ENCODE results near the gene RAD17. TPM values are rescaled to one million over a fixed set of nuclear protein-coding genes. Genes with fewer than 3 reads are reported as not detected.
"Not testable (repeated sequence)": the region's sequence is repeated elsewhere in the genome, so short reads cannot be mapped to it uniquely, and the experiment has no call there.

The RAD17 gene
- total RNA-seq, 1 experiment from 2014 or later = 2.5 TPM

DNA sequence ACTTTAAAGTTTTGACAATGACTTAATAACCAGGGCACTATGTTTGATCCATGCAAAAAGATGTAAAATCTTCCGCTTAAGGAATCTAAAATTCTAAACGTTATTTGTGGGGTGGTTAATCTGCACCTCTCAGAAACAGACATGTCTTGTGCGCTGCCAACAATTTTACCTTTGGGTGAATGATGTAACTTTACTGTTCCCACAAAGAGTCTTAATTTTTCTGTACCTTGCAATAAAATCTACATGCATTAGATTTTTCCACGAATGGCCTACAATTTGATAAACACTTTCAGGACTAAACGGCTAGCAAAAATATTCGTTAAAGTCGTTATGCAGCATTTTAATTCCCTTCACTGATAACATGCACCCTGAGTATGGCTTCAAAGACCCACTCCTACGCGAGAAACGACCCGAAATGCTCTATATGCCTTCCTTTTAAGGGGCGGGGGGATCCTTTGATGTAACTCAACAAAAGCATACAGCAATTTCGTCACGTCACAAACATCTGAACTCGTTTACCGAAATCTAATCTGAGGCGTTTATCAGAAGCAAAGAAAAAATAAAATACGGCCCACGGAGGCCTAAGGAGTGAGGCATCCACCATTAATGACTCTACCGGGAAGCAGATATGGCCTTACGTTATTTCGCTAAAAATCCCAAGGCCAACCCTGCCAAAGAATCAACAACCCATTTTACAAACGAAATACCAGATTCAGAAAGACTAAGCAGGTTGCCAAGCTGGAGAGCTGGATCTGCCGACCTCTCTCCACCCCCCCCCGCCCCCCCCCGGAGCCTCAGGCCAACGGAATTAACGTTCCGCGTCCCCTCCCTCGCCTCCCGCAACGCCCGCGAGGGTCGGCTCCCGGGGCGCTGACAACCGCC is 919 bp upstream of the RAD17 start:
- H3K27me3 ChIP-seq = no peaks in the 10 kb centered on the region
- peaks cover 44% of the 10 kb centered on the region for H3K36me3 ChIP-seq
- H3K4me3 ChIP-seq = peak overlapping the region; percentile 98
- no peak for DNase-seq
- no peaks in the 10 kb centered on the region for H3K9me3 ChIP-seq

DNA sequence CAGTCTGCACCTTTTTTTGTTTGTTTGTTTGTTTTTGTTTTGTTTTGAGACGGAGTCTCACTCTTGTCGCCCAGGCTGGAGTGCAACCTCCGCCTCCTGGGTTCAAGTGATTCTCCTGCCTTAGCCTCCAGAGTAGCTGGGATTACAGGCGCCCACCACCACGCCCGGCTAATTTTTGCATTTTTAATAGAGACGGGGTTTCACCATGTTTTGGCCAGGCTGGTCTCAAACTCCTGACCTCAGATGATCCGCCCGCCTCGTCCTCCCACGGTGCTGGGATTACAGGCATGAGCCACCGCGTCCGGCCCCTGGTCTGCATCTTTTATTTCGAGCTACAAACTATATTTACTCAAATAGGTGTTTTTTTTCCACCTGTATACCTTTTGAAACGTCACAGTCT is 717 bp downstream of the RAD17 start:
- H3K36me3 ChIP-seq = peaks cover 38% of the 10 kb centered on the region
- H3K9me3 ChIP-seq, DNase-seq, H3K27me3 ChIP-seq: not testable (repeated sequence)
- H3K4me3 ChIP-seq = peak overlapping the region; percentile 98

DNA sequence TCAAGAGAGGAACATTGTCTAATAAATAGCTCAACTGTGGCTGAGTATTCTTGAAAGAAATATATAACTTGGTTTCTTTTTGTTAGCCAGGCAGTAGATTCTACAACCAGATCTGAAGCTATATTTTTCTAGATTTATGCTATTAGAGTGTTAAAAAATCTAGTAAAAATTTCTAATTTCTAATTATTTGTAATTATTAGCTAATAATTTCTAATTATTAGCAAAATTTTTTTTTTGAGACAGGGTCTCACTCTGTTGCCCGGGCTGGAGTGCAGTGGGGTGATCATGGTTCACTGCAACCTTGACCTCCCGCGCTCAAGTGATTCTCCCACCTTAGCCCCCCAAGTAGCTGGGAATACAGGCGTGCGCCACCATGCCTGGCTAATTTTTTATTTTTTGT is 2.8 kb downstream of the RAD17 start:
- Histone ChIP-seq H3K36me3 (peaks cover 22% of the 10 kb centered on the region), H3K4me3 (no peak overlapping the region), H3K27me3 (no peaks in the 10 kb centered on the region), H3K9me3 (no peaks in the 10 kb centered on the region)
- no peak for DNase-seq

DNA sequence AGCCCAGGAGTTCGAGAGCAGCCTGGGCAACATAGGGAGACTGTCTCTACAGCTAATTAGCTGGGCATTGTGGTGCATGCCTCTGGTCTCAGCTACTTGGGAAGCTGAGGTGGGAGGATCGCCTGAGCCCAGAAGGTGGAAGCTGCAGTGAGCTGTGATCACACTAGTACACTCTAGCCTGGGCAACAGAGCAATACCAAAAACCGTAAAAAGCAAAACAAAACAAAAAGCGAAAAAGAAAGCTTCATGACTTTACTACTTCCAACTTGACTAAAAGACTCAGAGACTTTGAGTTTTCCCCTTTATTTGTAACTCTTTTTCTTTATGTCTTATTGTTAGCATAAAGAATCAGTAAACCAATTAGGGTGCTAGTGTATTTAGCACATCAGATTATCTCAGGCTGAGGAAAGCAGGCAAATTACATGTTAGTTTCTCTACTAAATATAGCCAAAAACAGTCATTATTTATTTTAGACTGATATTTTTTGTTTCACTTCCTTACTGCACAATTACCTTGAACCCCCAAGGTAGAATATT is 5.4 kb downstream of the RAD17 start:
- H3K4me3 ChIP-seq = no peak overlapping the region
- no peak for DNase-seq
- H3K27me3 ChIP-seq = no peaks in the 10 kb centered on the region
- no peaks in the 10 kb centered on the region for H3K9me3 ChIP-seq
- H3K36me3 ChIP-seq = peaks cover 18% of the 10 kb centered on the region

DNA sequence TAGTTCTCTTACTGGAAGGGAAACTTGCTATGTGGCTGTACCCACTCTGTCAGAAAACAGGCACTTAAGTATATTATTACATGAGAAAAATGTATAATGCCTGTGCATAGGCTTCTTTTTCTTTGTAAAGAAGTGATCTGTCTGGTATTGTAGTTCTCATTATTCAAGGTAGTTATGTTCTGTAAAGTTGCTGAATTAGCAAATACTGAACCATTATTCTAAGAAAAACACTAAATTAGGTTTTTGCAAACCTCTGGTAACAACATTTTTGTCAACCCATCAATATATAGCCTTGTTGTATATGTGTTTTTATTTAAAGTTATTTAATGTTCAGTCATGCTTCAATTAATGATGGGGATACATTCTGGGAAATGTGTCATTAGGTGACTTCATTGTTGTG is 8.8 kb downstream of the RAD17 start:
- Histone ChIP-seq H3K4me3 (no peak overlapping the region), H3K9me3 (no peaks in the 10 kb centered on the region), H3K27me3 (no peaks in the 10 kb centered on the region), H3K36me3 (peaks cover 20% of the 10 kb centered on the region)
- no peak for DNase-seq

DNA sequence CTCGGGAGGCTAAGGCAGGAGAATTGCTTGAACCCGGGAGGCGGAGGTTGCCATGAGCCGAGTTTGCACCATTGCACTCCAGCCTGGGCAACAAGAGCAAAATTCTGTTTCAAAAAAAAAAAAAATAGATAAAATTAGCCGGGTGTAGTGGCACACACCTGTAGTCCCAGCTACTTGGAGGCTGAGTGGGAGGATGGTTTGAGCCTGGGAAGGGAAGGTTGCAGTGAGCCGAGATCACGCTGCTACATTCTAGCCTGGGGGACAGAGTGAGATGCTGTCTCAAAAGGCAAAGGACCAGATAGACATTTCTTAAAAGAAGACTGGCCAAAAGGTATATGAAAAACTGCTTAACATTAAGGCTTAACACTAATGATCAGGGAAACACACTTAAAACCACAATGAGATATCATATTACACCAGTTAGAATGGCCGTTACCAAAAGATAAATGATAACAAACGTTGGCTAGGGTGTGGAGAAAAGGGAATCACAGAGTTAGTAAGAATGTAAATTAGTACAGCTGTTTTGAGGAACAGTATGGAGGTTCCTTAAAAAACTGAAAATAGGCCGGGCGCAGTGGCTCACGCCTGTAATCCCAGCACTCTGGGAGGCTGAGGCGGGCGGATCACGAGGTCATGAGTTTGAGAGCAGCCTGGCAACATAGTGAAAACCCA is 35.2 kb downstream of the RAD17 start:
- Histone ChIP-seq H3K9me3 (no peaks in the 10 kb centered on the region), H3K36me3 (no peaks in the 10 kb centered on the region), H3K27me3 (no peaks in the 10 kb centered on the region), H3K4me3 (no peak overlapping the region)
- no peak for DNase-seq

DNA sequence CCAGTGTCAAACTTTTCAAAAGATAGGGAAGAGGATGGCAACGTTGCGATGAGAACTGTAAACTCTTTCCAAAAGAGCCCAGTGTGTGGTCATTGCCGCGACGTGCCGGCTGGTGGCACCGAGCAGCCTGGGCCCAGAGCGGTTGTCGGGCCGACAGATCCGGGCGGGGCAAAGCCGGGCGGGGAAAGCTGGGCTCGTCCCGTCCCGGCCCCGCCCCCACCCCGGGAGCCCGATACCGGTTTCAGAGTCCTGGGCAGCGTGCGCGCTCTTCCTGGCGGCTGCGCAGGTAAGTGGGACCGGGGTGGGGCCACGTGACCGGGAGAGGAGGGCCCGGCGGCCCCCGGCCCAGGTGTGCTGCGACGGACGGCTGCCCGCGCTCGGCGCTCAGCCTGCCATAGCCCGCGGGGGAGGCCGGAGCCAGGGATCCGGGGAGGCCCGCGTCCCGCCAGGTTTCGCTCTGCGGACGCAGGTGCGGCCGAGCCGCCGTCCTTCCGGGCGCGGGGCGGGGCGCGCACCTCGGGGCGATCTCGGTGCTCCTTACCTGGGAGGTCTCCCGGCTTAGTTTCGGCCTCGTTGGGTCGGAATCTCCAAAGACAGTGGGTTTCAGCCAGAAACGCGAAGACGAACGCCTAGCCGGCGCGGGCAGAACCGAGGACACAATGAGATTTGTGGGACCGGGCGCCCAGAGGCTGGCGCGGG is 45.4 kb downstream of the RAD17 start, which contains the start of gene MARVELD2:
Gene MARVELD2, plus strand, starts transcription at position 232 of the 699 bp plus-strand sequence. CDS start 4,270 bp downstream, outside the sequence.
- Histone ChIP-seq H3K4me3 (no peak within 1 kb of the TSS), H3K27me3 (no peaks in the 10 kb centered on the region), H3K36me3 (peaks cover 9% of the 10 kb centered on the region), H3K9me3 (no peaks in the 10 kb centered on the region)
- no peak for DNase-seq

DNA sequence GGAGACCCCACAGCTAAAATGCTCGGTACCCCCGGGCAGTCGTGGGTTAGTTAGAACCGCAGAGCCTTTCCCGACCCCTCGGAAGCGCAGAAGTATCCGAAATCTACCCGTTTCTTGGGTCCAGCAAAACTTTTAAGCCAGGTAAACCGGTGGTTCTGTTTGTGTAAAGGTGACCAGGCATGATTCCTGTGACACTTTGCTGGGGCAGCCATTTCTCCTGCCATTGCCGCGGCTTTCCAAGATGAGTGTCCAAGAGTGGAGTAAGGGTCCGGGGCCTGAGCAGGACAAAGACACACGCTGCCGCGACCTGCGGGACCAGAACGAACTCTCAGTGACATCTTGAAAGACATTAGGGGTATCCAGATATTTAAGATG is 46.0 kb downstream of the RAD17 start:
- Histone ChIP-seq H3K27me3 (no peaks in the 10 kb centered on the region), H3K36me3 (peaks cover 9% of the 10 kb centered on the region), H3K9me3 (no peaks in the 10 kb centered on the region), H3K4me3 (no peak overlapping the region)
- no peak for DNase-seq

DNA sequence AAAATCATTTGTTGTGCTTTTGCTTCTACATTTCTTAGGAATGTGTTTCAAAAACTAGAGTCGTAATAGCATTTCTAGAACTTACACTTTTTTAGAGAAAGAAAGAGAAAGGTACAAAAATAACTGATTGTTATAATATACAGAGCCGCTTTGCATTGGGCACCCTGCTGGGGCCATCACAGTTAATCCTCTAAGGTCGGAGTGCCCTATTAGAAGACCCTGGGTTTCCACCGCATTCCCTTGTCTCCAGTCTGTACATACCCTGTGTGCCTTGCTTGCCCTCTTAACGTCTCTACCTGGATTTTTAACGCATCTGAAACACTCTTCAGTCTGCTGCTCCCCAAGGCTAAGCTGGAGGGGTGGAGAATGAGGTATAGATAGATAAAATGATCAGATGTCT is 46.6 kb downstream of the RAD17 start:
- no peaks in the 10 kb centered on the region for H3K9me3 ChIP-seq
- no peak for DNase-seq
- no peaks in the 10 kb centered on the region for H3K27me3 ChIP-seq
- H3K4me3 ChIP-seq = no peak overlapping the region
- H3K36me3 ChIP-seq = peaks cover 9% of the 10 kb centered on the region; the same call in 1 of the 2 replicates

DNA sequence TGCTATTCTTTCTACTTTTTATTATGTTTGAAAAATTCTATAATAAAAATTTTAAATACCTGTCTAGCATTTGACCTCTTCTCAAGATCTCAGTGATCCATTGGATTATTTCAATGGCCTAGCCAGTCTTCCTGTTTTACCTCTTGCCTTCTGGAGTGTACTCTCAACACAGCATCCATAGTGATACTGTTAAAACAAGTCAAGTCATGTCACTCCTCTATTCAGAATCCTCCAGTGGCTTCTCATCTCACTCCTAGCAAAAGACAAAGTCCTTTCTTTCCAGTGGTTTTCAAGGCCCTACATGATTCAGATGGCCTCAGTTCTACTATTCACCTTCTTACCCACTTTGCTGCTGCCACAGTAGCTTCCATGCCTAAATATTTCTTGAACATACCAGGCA is 47.1 kb downstream of the RAD17 start:
- DNase-seq = no peak
- no peaks in the 10 kb centered on the region for H3K27me3 ChIP-seq
- no peaks in the 10 kb centered on the region for H3K9me3 ChIP-seq
- peaks cover 9% of the 10 kb centered on the region; the same call in 1 of the 2 replicates for H3K36me3 ChIP-seq
- no peak overlapping the region for H3K4me3 ChIP-seq

DNA sequence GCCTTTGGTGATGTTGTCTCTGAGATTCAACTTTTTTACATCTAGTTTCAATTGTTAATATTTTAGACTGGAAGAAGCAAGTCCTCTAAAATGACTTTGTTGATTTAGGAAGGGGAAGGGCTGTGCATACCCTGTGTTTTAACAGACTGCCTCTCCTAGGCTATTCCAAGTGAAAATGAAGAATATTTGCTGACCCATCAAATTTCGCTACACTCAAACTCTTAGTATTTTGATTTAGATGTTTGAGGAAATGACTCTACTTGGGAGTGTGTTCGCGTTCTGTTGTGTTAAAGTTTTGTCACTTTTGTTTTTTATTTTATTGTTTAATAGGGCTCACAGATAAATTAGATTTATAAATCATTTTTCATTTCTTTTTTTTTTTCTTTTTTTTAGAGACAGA is 48.9 kb downstream of the RAD17 start:
- no peak overlapping the region for H3K4me3 ChIP-seq
- no peaks in the 10 kb centered on the region for H3K9me3 ChIP-seq
- peaks cover 7% of the 10 kb centered on the region; the same call in 1 of the 2 replicates for H3K36me3 ChIP-seq
- H3K27me3 ChIP-seq = no peaks in the 10 kb centered on the region
- DNase-seq = no peak

DNA sequence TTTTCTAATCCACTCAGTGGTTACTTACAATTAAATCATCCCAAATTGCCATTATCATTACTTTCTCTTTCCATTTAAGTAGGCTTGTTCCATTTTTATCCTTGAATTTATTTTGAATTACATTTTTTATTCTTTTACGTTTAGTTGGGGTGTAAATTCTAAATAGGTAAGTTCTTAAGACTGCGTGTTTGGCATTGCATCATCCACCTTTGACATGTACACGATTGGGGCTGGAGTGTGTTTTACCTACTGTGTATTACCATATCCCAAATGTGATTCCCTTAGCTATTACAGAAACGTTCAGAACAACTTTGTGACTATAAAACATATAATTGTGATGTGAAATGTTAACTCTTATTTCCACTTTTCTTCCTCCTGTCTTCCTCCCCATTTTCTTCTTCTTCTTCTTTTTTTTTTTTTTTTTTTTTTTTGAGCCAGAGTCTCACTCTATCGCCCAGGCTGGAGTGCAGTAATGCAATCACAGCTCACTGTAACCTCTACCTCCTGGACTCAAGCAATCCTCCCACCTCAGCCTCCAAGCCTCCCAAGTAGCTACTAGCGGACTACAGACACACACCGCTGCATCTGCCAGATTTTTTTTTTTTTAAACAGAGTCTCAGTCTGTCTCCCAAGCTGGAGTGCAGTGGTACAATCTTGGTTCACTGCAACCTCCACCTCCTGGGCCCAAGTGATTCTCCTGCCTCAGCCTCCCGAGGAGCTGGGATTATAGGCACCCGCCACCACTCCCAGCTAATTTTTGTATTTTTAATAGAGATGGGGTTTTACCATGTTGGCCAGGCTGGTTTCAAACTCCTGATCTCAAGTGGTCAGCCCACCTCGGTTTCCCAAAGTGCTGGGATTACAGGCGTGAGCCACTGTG is 62.0 kb downstream of the RAD17 start:
- Histone ChIP-seq H3K36me3 (no peaks in the 10 kb centered on the region), H3K9me3 (no peaks in the 10 kb centered on the region), H3K4me3 (no peak overlapping the region), H3K27me3 (no peaks in the 10 kb centered on the region)
- DNase-seq = no peak

DNA sequence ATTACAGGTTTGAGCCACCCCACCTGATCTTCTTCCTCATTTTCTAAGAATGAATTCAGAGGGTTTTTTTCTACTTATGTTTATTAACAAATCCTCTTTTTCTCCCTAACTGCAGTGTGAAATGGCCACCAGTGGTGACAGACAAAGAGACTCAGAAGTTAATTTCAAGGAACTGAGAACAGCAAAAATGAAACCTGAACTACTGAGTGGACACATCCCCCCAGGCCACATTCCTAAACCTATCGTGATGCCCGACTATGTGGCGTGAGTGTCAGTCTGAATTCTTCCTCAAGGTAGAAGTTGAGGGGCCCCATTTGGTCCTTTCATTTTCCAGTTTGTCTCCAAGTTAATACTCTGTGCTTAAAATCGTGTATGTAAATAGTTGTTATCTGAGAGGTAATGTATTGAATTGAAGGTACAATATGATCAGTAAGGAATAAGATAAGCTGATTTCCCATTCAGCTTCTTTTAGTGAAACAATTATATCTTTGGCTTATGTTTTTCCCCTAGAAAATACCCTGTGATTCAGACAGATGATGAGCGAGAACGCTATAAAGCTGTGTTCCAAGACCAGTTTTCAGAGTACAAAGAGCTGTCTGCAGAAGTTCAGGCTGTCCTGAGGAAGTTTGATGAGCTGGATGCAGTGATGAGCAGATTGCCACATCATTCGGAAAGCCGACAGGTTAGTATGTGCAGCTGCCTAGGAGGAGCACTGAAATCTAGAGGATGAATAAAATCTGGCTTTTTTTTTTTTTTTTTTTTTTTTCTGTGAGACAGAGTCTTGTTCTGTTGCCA is 63.0 kb downstream of the RAD17 start:
- no peaks in the 10 kb centered on the region for H3K9me3 ChIP-seq
- no peak for DNase-seq
- no peaks in the 10 kb centered on the region for H3K36me3 ChIP-seq
- H3K27me3 ChIP-seq = no peaks in the 10 kb centered on the region
- H3K4me3 ChIP-seq = no peak overlapping the region

DNA sequence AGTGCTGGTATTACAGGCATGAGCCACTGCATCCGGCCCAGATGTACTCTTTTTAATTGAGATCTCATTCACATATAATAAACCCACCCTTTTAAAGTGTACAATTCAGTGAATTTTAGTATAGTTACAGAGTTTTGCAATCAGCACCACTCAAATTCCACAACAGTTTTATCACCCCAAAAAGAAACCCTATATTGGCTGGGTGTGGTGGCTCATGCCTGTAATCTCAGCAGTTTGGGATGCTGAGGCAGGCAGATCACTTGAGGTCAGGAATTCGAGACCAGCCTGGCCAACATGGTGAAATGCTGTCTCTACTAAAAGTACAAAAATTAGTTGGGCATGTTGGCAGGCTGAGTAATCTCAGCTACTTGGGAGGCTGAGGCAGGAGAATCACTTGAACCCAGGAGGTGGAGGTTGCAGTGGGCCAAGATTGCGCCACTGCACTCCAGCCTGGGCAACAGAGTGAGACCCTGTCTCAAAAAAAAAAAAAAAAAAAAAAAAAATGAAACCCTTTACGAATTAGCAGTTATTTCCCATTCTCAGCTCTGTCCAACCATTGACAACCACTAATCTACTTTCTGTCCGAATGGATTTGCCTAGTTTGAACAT is 65.8 kb downstream of the RAD17 start:
- not testable (repeated sequence) for H3K9me3 ChIP-seq, H3K27me3 ChIP-seq, H3K36me3 ChIP-seq, H3K4me3 ChIP-seq, DNase-seq

DNA sequence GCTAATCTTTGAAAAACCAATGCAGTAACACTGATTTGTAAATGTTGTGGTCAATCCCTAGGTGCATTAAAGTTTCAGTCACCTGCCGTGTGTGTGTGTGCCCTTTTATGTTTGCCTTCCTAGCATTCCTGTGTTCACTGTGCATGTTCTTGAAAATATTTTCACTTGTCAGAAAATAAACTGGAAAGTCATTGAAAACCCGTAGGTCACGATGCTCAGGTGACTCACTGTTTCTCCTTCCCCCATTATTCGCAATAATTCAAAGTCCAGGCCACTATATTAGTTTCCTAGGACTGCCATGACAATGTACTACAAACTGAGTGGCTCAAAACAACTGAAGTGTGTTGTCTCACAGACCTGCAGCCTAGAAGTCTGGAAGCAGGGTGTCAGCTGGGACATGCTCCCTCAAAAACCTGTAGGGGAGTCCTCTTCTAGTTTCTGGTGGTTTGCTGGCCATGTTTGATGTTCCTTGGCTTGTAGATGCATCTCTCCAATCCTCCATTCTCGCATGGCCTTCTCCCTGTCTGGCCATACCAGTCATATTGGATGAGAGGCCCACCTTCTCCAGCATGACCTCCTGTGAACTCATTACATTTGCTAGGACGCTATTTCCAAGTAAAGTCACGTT is 74.6 kb downstream of the RAD17 start:
- no peak overlapping the region for H3K4me3 ChIP-seq
- H3K9me3 ChIP-seq = no peaks in the 10 kb centered on the region
- H3K36me3 ChIP-seq = no peaks in the 10 kb centered on the region
- H3K27me3 ChIP-seq = no peaks in the 10 kb centered on the region
- DNase-seq = no peak
